ENCODE measurements around the gene CPB2. TPM values are rescaled to one million over a fixed set of nuclear protein-coding genes. Genes with fewer than 3 reads are reported as not detected.

Gene CPB2
- total RNA-seq, 1 experiment from 2014 or later: 0.15 TPM

- RAD21 ChIA-PET (ENCODE audit: low non-redundant PET in 1 of 2, low total read pairs in 2 of 2, uncharacterized antibody in 2 of 2, unreplicated experiment in 2 of 2): no interaction called here
- CTCF ChIA-PET: no interaction called here
- no peak overlapping the region for H3K27ac ChIP-seq (ENCODE audit: low read depth, low read length)
- H3K9ac ChIP-seq (ENCODE audit: low read length): no peak overlapping the region
- H3K9me3 ChIP-seq (ENCODE audit: control insufficient read depth in 1 of 2, insufficient read depth in 1 of 2, low read depth in 1 of 2, low read length in 2 of 2): no peaks in the 10 kb centered on the region
- ATAC-seq (no peak), DNase-seq (ENCODE audit: low read depth, low spot score) (no peak)
- no TSS peak for BruUV-seq (replicated peaks)
- H3K36me3 ChIP-seq (ENCODE audit: control insufficient read depth in 1 of 2, insufficient read depth in 2 of 2, low read length in 2 of 2): no peaks in the 10 kb centered on the region
- no peak overlapping the region for H3K4me3 ChIP-seq (replicated peaks in 1 of 2; ENCODE audit: low read depth in 1 of 2, low read length in 2 of 2)
- 0 out of 2 replicates have a peak, but pooled peaks cover 3% of the 10 kb centered on the region for H3K9me2 ChIP-seq (ENCODE audit: insufficient read depth)
- H4K20me1 ChIP-seq (ENCODE audit: insufficient read depth): no peaks in the 10 kb centered on the region
- POLR2A ChIA-PET: no interaction called here
- no peak for TF ChIP-seq ZNF274 (IDR thresholded peaks at IDR 0.05; ENCODE audit: low read depth, low read length)
- TF ChIP-seq JUND (IDR thresholded peaks at IDR 0.05): no peak
- TF ChIP-seq, protein P1, sequence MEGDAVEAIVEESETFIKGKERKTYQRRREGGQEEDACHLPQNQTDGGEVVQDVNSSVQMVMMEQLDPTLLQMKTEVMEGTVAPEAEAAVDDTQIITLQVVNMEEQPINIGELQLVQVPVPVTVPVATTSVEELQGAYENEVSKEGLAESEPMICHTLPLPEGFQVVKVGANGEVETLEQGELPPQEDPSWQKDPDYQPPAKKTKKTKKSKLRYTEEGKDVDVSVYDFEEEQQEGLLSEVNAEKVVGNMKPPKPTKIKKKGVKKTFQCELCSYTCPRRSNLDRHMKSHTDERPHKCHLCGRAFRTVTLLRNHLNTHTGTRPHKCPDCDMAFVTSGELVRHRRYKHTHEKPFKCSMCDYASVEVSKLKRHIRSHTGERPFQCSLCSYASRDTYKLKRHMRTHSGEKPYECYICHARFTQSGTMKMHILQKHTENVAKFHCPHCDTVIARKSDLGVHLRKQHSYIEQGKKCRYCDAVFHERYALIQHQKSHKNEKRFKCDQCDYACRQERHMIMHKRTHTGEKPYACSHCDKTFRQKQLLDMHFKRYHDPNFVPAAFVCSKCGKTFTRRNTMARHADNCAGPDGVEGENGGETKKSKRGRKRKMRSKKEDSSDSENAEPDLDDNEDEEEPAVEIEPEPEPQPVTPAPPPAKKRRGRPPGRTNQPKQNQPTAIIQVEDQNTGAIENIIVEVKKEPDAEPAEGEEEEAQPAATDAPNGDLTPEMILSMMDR (IDR thresholded peaks at IDR 0.05 in 2 of 3, conservative IDR thresholded peaks at IDR 0.05 in 1 of 3; ENCODE audit: borderline replicate concordance in 1 of 3, insufficient read depth in 1 of 3, low read depth in 2 of 3, low read length in 2 of 3): no peak
- no peak for TF ChIP-seq ELF1 (IDR thresholded peaks at IDR 0.05; ENCODE audit: borderline replicate concordance, low read depth)
- TF ChIP-seq, protein P2, sequence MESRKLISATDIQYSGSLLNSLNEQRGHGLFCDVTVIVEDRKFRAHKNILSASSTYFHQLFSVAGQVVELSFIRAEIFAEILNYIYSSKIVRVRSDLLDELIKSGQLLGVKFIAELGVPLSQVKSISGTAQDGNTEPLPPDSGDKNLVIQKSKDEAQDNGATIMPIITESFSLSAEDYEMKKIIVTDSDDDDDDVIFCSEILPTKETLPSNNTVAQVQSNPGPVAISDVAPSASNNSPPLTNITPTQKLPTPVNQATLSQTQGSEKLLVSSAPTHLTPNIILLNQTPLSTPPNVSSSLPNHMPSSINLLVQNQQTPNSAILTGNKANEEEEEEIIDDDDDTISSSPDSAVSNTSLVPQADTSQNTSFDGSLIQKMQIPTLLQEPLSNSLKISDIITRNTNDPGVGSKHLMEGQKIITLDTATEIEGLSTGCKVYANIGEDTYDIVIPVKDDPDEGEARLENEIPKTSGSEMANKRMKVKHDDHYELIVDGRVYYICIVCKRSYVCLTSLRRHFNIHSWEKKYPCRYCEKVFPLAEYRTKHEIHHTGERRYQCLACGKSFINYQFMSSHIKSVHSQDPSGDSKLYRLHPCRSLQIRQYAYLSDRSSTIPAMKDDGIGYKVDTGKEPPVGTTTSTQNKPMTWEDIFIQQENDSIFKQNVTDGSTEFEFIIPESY (IDR thresholded peaks at IDR 0.05; ENCODE audit: extremely low read depth, insufficient replicate concordance, low read length): no peak
- H3K79me2 ChIP-seq (ENCODE audit: insufficient read depth, low read length): no peaks in the 10 kb centered on the region
- H3K27me3 ChIP-seq (ENCODE audit: insufficient read depth, low read length): no peaks in the 10 kb centered on the region
- H2AFZ ChIP-seq (ENCODE audit: low read depth, low read length, poor library complexity, severe bottlenecking): no peak overlapping the region
- H3K4me2 ChIP-seq (ENCODE audit: low read length): no peak overlapping the region
- intact Hi-C loops (cut with micrococcal nuclease): no loop called here
- no peaks in the 10 kb centered on the region for H3K4me1 ChIP-seq (ENCODE audit: control insufficient read depth in 1 of 2, insufficient read depth in 2 of 2, low read length in 2 of 2)
These were observed 27.6 kb downstream of the CPB2 start for GRCh38 chr13:46077265-46077664.

Data from HCT116 (cell line).